Hypothalamus (tissue), 51 donors: ENCODE measurements around the gene BAMBI.

Experiments
- DNase-seq, 51 donors: peaks; one replicate each; lab custom pipeline; 2025; lab: John Stamatoyannopoulos, UW

The BAMBI gene

DNA sequence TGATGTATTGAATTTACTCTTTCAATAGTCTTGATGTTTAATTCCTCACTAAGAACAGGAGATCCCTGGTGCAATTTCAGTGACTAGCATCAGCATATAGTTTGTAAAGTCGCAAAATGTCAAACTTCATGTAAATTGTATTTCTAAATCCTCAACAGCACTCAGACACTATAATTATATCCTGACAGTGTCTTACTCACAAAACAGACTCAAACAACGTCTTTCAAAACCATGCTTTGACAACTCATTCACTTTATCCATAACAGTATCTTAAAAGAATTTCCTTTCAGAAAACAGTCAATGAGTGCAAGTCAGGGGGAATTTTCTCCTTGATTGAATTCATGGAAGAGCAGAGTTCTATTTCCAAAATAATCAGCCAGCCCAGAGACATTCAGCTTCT, 20.8 kb downstream of the BAMBI start:
- DNase-seq = no peak

- no peak for DNase-seq
Observed at GRCh38 chr10:28704464-28705161, 27.3 kb downstream of the BAMBI start.

DNA sequence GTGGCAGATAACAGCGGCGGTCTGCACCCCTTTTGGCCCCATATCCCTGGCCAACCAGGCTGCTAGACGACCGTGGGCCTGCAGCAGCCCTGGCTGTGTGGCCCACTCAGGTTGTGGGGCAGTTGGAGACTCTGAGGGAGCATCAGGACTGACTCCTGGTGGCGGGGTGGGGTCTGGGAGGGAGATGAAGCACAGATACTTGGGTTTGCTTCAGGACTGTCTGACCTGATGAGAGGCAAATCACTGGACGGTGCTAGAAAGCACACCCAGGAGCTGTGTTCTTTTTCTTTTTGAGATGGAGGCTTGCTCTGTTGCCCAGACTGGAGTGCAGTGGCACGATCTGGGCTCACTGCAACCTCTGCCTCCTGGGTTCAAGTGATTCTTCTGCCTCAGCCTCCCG, 28.2 kb downstream of the BAMBI start:
- no peak for DNase-seq

- DNase-seq = no peak
Observed at GRCh38 chr10:28709001-28709710, 31.8 kb downstream of the BAMBI start.

GRCh38 chr10:28710202-28710886, 33.0 kb downstream of the BAMBI start:
- no peak for DNase-seq

- no peak for DNase-seq
Observed at GRCh38 chr10:28711041-28711440, 33.7 kb downstream of the BAMBI start.

GRCh38 chr10:28711776-28712175, 34.5 kb downstream of the BAMBI start:
- DNase-seq = no peak

DNA sequence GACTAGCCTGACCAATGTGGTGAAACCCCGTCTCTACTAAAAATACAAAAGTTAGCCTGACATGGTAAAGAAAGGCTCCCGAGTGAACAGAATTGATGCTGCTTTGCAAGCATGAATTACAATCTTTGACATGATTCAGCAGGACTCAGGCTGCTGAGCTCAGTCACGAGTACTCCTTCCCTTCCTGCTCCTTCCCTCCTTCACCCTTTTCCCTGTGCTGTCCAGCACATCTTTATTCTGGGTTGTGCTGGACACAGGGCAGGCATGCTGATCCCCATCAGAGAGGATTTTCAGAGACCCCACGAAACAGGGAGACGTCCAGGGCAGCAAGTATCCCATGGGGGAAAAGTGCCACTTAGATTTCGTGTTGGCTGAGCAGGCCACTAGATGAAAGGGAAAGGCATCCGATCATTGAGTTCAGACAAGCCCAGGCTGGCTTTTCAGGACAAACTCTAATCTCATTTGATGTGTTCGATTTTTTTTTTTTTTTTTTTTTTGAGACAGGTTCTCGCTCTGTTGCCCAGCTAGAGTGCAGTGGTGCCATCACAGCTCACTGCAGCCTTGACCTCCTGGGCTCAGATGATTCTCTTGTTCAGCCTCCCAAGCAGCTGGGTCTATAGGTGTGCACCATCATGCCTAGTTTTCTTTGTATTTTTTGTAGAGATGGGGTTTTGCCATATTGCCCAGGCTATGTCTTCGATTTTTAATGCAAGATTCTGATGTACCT, 36.5 kb downstream of the BAMBI start:
- DNase-seq = no peak

DNA sequence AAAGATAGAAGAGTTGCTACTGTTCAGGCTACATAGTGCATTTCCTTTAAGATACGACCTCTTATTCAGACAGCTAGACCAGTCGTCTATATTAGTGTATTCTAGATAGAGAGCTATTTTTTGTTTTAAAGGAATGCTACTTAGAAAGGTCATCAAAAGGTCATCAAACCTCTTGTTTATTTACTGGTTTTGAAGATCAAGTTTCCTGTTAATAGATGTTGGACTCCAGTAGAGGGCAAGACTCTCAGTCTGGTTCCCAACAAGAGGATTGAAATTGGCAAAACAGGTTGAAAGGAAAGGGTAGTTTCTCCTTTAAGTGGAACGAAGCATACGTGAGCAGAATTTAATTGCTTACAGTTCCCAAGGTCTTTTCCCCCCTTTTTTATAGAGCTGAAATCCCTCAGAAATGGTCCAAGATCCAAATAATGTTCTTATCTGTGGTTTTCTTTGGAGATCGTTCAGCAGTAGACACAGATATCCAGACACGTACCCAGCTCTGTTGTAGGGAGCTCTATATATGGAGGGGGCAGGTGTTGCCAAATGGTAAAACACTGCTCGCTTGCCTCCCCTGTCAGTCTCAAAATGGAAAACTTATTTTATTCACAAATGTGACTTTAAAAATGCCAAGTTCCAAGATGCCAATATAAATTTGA, 37.2 kb downstream of the BAMBI start:
- DNase-seq = no peak

DNA sequence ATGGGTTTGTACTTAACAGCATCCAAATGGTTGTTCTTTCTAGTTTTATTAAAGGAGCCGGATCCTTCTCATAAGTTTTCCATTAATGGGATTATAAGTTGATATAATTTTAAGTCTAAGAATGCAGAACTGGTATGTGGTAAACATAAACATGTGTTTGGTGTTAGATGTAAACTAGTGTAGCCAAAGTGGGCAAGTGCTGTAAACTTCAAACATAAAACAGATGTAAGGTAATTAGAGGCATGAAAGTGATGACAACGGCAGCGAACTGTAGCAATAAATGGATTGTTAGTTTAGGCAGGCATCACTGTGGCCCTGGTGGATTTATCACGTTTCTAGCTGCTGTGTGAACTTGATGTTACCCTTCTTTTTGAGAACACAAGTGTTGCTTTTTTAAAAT, 37.9 kb downstream of the BAMBI start:
- no peak for DNase-seq

GRCh38 chr10:28715757-28716156, 38.4 kb downstream of the BAMBI start:
- no peak for DNase-seq

- DNase-seq = no peak
Observed at GRCh38 chr10:28716748-28717147, 39.4 kb downstream of the BAMBI start.

GRCh38 chr10:28717656-28718201, 40.4 kb downstream of the BAMBI start:
- DNase-seq = no peak

DNA sequence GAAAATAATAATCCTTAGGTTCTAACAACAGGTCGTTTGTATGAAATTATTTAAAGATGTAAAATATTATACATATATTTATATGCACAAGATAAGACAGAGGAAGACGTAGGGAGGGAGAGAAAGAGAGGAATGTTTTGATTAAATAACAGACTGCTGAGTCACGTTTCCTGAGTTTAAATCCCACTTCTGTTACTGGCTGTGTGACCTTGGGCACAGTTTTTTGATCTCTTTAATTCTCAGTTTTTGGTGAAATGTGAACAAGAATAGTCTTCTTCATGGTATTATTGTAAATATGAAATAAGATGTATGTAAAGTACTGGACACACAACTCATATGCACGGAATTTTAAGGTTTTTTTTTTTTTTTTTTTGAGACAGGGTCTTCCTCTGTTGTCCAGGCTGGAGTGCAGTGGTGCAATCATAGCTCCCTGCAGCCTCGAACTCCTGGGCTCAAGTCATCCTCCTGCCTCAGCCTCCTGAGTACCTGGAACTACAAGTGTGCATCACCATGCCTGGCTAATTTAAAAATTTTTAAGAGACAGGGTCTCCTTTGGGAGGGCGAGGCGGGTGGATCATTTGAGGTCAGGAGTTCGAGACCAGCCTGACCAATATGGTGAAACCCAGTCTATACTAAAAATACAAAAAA, 42.6 kb downstream of the BAMBI start:
- DNase-seq = no peak

DNA sequence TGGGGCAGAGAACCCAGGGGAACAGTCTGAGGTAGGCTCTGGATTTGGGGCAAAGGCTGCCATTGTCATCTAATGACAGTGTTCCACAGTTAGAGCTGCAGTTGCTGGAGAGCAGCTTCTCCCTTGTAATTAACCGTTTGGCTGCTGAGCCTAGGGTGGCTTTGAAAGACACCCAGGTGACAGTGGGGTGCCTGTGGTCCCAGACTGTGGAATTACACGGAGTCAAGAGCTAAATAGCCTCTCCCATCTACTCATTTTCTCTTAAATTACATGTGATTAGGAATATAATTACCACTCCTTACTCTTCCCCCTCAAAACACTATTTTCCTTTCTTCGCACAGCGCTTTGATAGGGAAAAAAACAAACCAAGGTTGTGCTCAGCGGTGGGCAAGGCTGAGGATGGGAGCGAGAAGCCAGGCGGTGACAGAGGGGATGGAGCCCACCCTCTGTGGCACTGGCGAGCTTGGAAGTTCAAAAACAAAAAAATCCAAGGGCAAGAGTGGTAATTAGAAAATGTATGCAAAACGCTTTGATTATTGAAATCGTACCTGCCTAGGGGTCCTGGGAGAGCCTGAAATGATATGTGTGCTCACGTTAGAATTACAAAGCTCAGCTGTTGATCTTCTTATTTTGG, 44.1 kb downstream of the BAMBI start:
- DNase-seq = no peak

DNA sequence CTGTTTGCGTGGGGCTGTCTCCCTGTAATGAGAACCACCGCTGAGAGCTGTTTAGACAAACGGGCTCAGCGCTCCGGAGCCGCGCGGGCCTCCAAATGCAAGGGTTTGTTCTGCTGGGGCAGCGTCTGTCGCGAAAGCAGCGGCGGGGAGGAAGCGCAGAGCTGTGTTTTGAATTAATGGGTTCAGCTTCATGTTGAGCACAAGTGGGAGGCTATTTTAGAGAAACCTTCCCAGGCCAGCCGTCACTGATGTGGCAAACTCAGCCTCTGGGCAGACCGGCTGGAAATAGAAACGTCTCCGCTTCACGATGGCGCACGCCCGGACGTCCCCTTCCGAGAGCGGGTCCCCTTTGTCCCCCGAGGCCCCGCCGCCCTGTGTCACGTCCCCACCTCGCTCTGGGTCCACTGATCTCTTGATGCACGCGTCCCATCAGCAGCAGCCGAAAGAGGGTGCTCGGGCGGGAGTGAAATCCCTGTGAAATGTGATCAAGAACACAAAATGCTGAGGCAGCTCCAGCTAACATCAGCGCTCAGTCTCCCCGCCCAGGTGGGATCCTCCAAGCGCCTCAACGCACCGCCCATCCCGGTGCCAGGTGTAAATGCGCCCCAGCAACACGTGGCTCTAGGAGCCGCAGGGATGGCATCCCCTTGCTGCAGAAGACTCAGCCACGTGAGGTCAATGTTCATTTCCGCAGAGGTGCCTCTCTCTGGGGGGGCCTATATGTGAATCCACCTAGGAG, 44.9 kb downstream of the BAMBI start:
- DNase-seq = peak in 45 of 51 donors; percentile 3 to 66 (median 41)

GRCh38 chr10:28728366-28728765, 51.0 kb downstream of the BAMBI start:
- no peak for DNase-seq

DNA sequence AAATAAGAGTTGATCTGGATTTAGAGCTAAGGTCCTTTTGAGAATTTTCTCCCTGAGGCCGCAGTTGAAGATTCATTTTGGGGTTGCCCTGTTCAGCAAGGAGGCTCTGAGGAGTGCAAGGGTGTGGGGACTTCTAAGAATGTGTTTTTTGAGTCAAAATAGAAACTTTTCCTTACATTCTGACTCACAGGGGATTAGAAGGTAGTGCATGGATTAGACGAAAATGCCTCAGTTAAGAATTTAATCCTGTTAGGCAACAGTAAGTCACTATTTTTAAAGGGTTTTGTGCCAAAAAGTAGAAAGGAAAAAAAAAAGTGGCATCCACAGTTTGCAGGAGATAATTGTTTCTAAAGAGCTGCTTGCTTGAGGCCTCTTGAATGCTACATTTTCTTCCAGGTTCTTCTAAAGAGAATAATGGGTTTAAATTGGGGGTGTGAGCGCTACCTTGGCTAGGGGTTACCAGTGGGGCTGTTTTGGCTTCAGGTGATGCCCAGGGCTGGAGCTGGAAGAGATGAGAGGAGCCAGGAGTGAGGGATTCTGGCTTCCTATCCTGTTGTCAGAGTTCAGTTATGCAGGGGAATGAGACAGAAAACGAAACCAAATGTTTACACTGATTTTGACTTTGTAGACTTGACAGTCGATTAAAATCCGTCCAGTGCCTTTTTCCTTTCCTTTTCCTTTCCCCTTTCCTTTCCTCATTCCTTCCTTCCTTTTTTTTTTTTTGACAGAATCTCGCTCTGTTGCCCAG, 52.9 kb downstream of the BAMBI start:
- DNase-seq = no peak
